DOHH2 (cell line): ENCODE measurements around the gene DUSP18.
"Not testable (repeated sequence)": the region's sequence is repeated elsewhere in the genome, so short reads cannot be mapped to it uniquely, and the experiment has no call there.

ENCODE experiments used
- CTCF ChIP-seq: fragments of 200-600 bp; sonication (generic); IDR thresholded peaks from one replicate; pipeline ENCODE4 v1.5.1; 2014; ENCODE audit warnings: antibody characterized with exemption, mild to moderate bottlenecking, low read depth, low read length; ENCODE audit not compliant: poor library complexity, severe bottlenecking
- EZH2phosphoT487 ChIP-seq: fragments of 200-600 bp; sonication (generic); IDR thresholded peaks from 2 replicates; pipeline ENCODE4 v1.6.1; 2017; ENCODE audit warnings: borderline replicate concordance, mild to moderate bottlenecking, antibody characterized with exemption, low read length, moderate library complexity, mixed read lengths

GRCh38 chr22:30709980-30710379 is 42.3 kb upstream of the DUSP18 start:
- not testable (repeated sequence) for TF ChIP-seq CTCF, EZH2phosphoT487
